Endothelial cell of umbilical vein (primary cell): ENCODE results near the gene DOCK1. TPM values are rescaled to one million over a fixed set of nuclear protein-coding genes. Genes with fewer than 3 reads are reported as not detected.

Experiments used
- BruUV-seq: library from RNA; stranded (reverse); fragments of 400-500 nt; replicated peaks from 2 replicates; lab custom pipeline; 2021; lab: Mats Ljungman, UMichigan
- CTCF ChIA-PET: fragments of 300-600, 350-600 bp; sonication (Branson Sonifier 250); formaldehyde crosslinking; loops from one replicate; lab custom pipeline; 2021; ENCODE audit warnings: antibody characterized with exemption, inconsistent platforms; lab: Charles Lee
- POLR2A ChIA-PET: fragments of 300-600, 350-600 bp; sonication (Branson Sonifier 250); formaldehyde crosslinking; loops from one replicate; lab custom pipeline; 2021; ENCODE audit warnings: antibody characterized with exemption, inconsistent platforms; lab: Charles Lee
- DNase-seq: peaks from one replicate; pipeline ENCODE4 v3.0.0-alpha.2; 2011; ENCODE audit warnings: low read depth, low spot score
- FAIRE-seq: peaks from 2 replicates; lab custom pipeline; 2011; peaks lifted over from hg19 to GRCh38; lab: Jason Lieb, UNC
- H2AFZ ChIP-seq: 2 replicates; pipeline ENCODE4 v1.6.0; 2012; ENCODE audit warnings: low read depth, low read length, control low read depth, inconsistent platforms
- H3K27ac ChIP-seq: 2 replicates; pipeline ENCODE4 v1.5.1; 2011; ENCODE audit warnings: low read depth, mild to moderate bottlenecking, control low read depth, low read length, moderate library complexity; ENCODE audit not compliant: insufficient read depth
- H3K27me3 ChIP-seq, 2 experiments: 2 replicates each; pipeline versions ENCODE4 v1.6.0 to v1.6.1; 2011; ENCODE audit warnings: low read length in 2 of 2, mixed read lengths in 1 of 2; ENCODE audit not compliant: control insufficient read depth in 2 of 2, insufficient read depth in 2 of 2
- H3K36me3 ChIP-seq, 2 experiments: 2 replicates in 1 of 2; 3 replicates in 1 of 2; pipeline ENCODE4 v1.5.1; 2011; ENCODE audit warnings: low read length in 2 of 2, mild to moderate bottlenecking in 1 of 2, moderate library complexity in 1 of 2; ENCODE audit not compliant: control insufficient read depth in 2 of 2, insufficient read depth in 2 of 2; ENCODE audit errors: extremely low read depth in 1 of 2
- H3K4me1 ChIP-seq: 3 replicates; pipeline ENCODE4 v1.5.1; 2011; ENCODE audit warnings: mild to moderate bottlenecking, low read length; ENCODE audit not compliant: control insufficient read depth, insufficient read depth; ENCODE audit errors: extremely low read depth
- H3K4me2 ChIP-seq: 2 replicates; pipeline ENCODE4 v1.6.1; 2011; ENCODE audit warnings: low read length, control low read depth, mixed read lengths; ENCODE audit not compliant: insufficient read depth
- H3K4me3 ChIP-seq, 3 experiments: fragments of 200-600 bp in 1 of 3; sonication (generic), shearing (Covaris generic) in 1 of 3; replicated peaks in 1 of 3; 2 replicates each; pipeline ENCODE4 v1.5.1; 2011 to 2016; ENCODE audit warnings: control low read depth in 3 of 3, low read length in 3 of 3, mild to moderate bottlenecking in 2 of 3, inconsistent platforms in 1 of 3, low read depth in 1 of 3, moderate library complexity in 1 of 3; ENCODE audit not compliant: insufficient read depth in 1 of 3
- H3K79me2 ChIP-seq: 2 replicates; pipeline ENCODE4 v1.6.0; 2012; ENCODE audit warnings: low read length, inconsistent platforms; ENCODE audit not compliant: control insufficient read depth, insufficient read depth
- H3K9ac ChIP-seq: replicated peaks from 2 replicates; pipeline ENCODE3; 2011; ENCODE audit warnings: low read length, control low read depth; ENCODE audit not compliant: insufficient read depth; ENCODE audit errors: extremely low read depth
- H3K9me1 ChIP-seq: replicated peaks from 3 replicates; pipeline ENCODE4 v1.6.0; 2011; ENCODE audit warnings: mild to moderate bottlenecking, low read length; ENCODE audit not compliant: control insufficient read depth, insufficient read depth; ENCODE audit errors: extremely low read depth
- H3K9me3 ChIP-seq: replicated peaks from 2 replicates; pipeline ENCODE4 v1.5.1; 2012; ENCODE audit warnings: low read length, inconsistent platforms; ENCODE audit not compliant: control insufficient read depth, insufficient read depth
- H4K20me1 ChIP-seq: replicated peaks from 2 replicates; pipeline ENCODE3; 2011; ENCODE audit warnings: mild to moderate bottlenecking, low read length; ENCODE audit not compliant: control insufficient read depth, insufficient read depth; ENCODE audit errors: extremely low read depth
- CTCF ChIP-seq, 2 donors: IDR thresholded peaks; 1 replicate in 1 of 2; 2 replicates in 1 of 2; pipeline ENCODE4 v1.5.1; 2011; ENCODE audit warnings: low read length in 2 of 2, mild to moderate bottlenecking in 2 of 2, moderate library complexity in 2 of 2, control low read depth in 1 of 2, inconsistent platforms in 1 of 2, low read depth in 1 of 2; ENCODE audit not compliant: insufficient read depth in 1 of 2; ENCODE audit errors: extremely low read depth in 1 of 2
- EZH2 ChIP-seq: IDR thresholded peaks from 2 replicates; pipeline ENCODE4 v1.6.1; 2012; ENCODE audit warnings: borderline replicate concordance, low read depth, mild to moderate bottlenecking, moderate library complexity, low read length, inconsistent platforms; ENCODE audit not compliant: severe bottlenecking
- FOS ChIP-seq: IDR thresholded peaks from 2 replicates; pipeline ENCODE4 v1.6.1; 2011; ENCODE audit warnings: mild to moderate bottlenecking, low read length, moderate library complexity, borderline replicate concordance; ENCODE audit not compliant: insufficient read depth
- GATA2 ChIP-seq: IDR thresholded peaks from 2 replicates; pipeline ENCODE4 v1.7.0; 2011; ENCODE audit warnings: low read depth, mild to moderate bottlenecking, moderate library complexity, mixed read lengths, low read length; ENCODE audit not compliant: insufficient read length, insufficient read depth
- JUN ChIP-seq: IDR thresholded peaks from 2 replicates; pipeline ENCODE4 v1.6.1; 2011; ENCODE audit warnings: borderline replicate concordance, low read depth; ENCODE audit not compliant: insufficient read length, insufficient read depth
- MAX ChIP-seq: IDR thresholded peaks from 2 replicates; pipeline ENCODE4 v1.6.1; 2011; ENCODE audit not compliant: insufficient read depth, insufficient read length
- POLR2A ChIP-seq: IDR thresholded peaks from 2 replicates; pipeline ENCODE4 v1.6.1; 2012; ENCODE audit warnings: low read depth, mild to moderate bottlenecking, control low read depth, low read length
- POLR2AphosphoS5 ChIP-seq: IDR thresholded peaks from 2 replicates; pipeline ENCODE4 v1.6.1; 2012; ENCODE audit warnings: low read depth, mild to moderate bottlenecking, control low read depth, low read length, moderate library complexity; ENCODE audit not compliant: insufficient read depth
- dilution Hi-C: fragments of 300-500 bp; cut with MboI; formaldehyde crosslinking; loops from one replicate; pipeline ENCODE4 v1.15.0; 2019; ENCODE audit warnings: low sequenced_read_pairs; ENCODE audit not compliant: extremely low pct_ligation_motif_present
- intact Hi-C: fragments of 100-400 bp; cut with micrococcal nuclease; formaldehyde crosslinking; loops from one replicate; pipeline ENCODE4 v1.10.0; 2022
- polyA plus RNA-seq, 4 experiments: library from polyadenylated mRNA; depleted of rRNA in 3 of 4; stranded (reverse) in 3 of 4; unstranded in 1 of 4; fragments of >200 nt; gene quantifications; 2 replicates each; pipeline versions ENCODE4 v1.2.1 to v1.2.3, GENCODE V29; 2011 to 2012; ENCODE audit warnings: missing spikeins in 1 of 4
- total RNA-seq: library from RNA; stranded (reverse); gene quantifications from 2 replicates; pipeline ENCODE4 v1.2.3, GENCODE V29; 2021

DOCK1 gene
- total and polyA plus RNA-seq, 2 donors (not counting 3 experiments of a cell fraction or from before 2014, with no cell fraction given) = 22.5 to 83.1 TPM

GRCh38 chr10:126933116-126933515 is 27.9 kb downstream of the DOCK1 start:
- Histone ChIP-seq H3K9me3 (no peaks in the 10 kb centered on the region), H3K9ac (no peak overlapping the region), H3K4me1 (peaks cover 22% of the 10 kb centered on the region), H3K4me2 (no peak overlapping the region), H3K36me3 (peaks cover 0 to 5% of the 10 kb centered on the region in 2 experiments), H3K27ac (no peak overlapping the region), H4K20me1 (no peaks in the 10 kb centered on the region), H3K9me1 (no peaks in the 10 kb centered on the region), H2AFZ (no peak overlapping the region), H3K27me3 (no peaks in the 10 kb centered on the region), H3K79me2 (peaks cover 88% of the 10 kb centered on the region), H3K4me3 (no peak overlapping the region)
- DNase-seq (no peak), FAIRE-seq (no peak)
- CTCF ChIA-PET = no interaction called here
- no TSS peak for BruUV-seq
- TF ChIP-seq EZH2 = no peak
- no peak for TF ChIP-seq POLR2AphosphoS5
- TF ChIP-seq GATA2 = no peak
- no peak for TF ChIP-seq POLR2A
- no peak for TF ChIP-seq FOS
- no peak for TF ChIP-seq CTCF (IDR thresholded peaks at IDR 0.05; ENCODE audit: extremely low read depth in 1 of 2, insufficient read depth in 1 of 2, low read depth in 1 of 2, low read length in 2 of 2)
- TF ChIP-seq MAX = no peak
- TF ChIP-seq JUN = no peak
- dilution Hi-C loops (no loop called here), intact Hi-C loops (no loop called here)
- POLR2A ChIA-PET = no interaction called here
